MM.1S (cell line): ENCODE data around the gene CEL.
"Not testable (repeated sequence)": the region's sequence is repeated elsewhere in the genome, so short reads cannot be mapped to it uniquely, and the experiment has no call there.

ENCODE experiments used
- DNase-seq: peaks from one replicate; pipeline ENCODE4 v3.0.0-alpha.2; 2015
- H2AFZ ChIP-seq: fragments of 300-600 bp; sonication (generic); 2 replicates; pipeline ENCODE4 v1.6.0; 2016; ENCODE audit warnings: antibody characterized with exemption, low read length
- H3F3A ChIP-seq: fragments of 300-600 bp; sonication (generic); 2 replicates; pipeline ENCODE4 v1.6.1; 2016; ENCODE audit warnings: mild to moderate bottlenecking, antibody characterized with exemption, low read length, moderate library complexity, mixed read lengths; ENCODE audit not compliant: insufficient read depth
- H3K27ac ChIP-seq: fragments of 300-600 bp; sonication (generic); 2 replicates; pipeline ENCODE4 v1.5.1; 2016; ENCODE audit warnings: mild to moderate bottlenecking, low read length
- H3K27me3 ChIP-seq: fragments of 300-600 bp; sonication (generic); replicated peaks from 2 replicates; pipeline ENCODE4 v1.6.0; 2016; ENCODE audit warnings: low read length; ENCODE audit not compliant: insufficient read depth
- H3K36me3 ChIP-seq: fragments of 300-600 bp; sonication (generic); replicated peaks from 2 replicates; pipeline ENCODE4 v1.6.1; 2016; ENCODE audit warnings: mild to moderate bottlenecking, low read length, mixed read lengths; ENCODE audit not compliant: insufficient read depth
- H3K4me1 ChIP-seq: fragments of 300-600 bp; sonication (generic); 2 replicates; pipeline ENCODE4 v1.6.1; 2016; ENCODE audit warnings: low read length, mixed read lengths
- H3K4me2 ChIP-seq: fragments of 300-600 bp; sonication (generic); 2 replicates; pipeline ENCODE4 v1.6.0; 2016; ENCODE audit warnings: low read depth, low read length
- H3K4me3 ChIP-seq: fragments of 300-600 bp; sonication (generic); 2 replicates; pipeline ENCODE4 v1.5.1; 2016; ENCODE audit warnings: low read length, mixed read lengths
- H3K79me2 ChIP-seq: fragments of 300-600 bp; sonication (generic); 2 replicates; pipeline ENCODE4 v1.6.1; 2016; ENCODE audit warnings: mixed run types, low read length, mixed read lengths
- H3K9ac ChIP-seq: fragments of 300-600 bp; sonication (generic); 2 replicates; pipeline ENCODE4 v1.6.1; 2016; ENCODE audit warnings: low read length, mixed read lengths
- H3K9me2 ChIP-seq: fragments of 300-600 bp; sonication (generic); replicated peaks from 2 replicates; pipeline ENCODE4 v1.6.1; 2016; ENCODE audit warnings: mild to moderate bottlenecking, low read length, mixed read lengths; ENCODE audit not compliant: insufficient read depth
- H3K9me3 ChIP-seq: fragments of 300-600 bp; sonication (generic); replicated peaks from 2 replicates; pipeline ENCODE4 v1.6.1; 2016; ENCODE audit warnings: mild to moderate bottlenecking, low read length, mixed read lengths; ENCODE audit not compliant: insufficient read depth
- H4K20me1 ChIP-seq: fragments of 300-600 bp; sonication (generic); 2 replicates; pipeline ENCODE4 v1.6.1; 2016; ENCODE audit warnings: mild to moderate bottlenecking, low read length, moderate library complexity, mixed read lengths; ENCODE audit not compliant: insufficient read depth
- EZH2 ChIP-seq: fragments of 300-600 bp; sonication (generic); optimal IDR thresholded peaks from 2 replicates; pipeline ENCODE3; 2017; ENCODE audit warnings: low read depth, mild to moderate bottlenecking, antibody characterized with exemption, low read length, mixed read lengths
- EZH2phosphoT487 ChIP-seq: fragments of 300-600 bp; sonication (generic); IDR thresholded peaks from 2 replicates; pipeline ENCODE4 v1.6.1; 2018; ENCODE audit warnings: antibody characterized with exemption, low read length
- TF ChIP-seq, protein P1 (sequence below): fragments of 300-600 bp; sonication (generic); IDR thresholded peaks from 2 replicates; pipeline ENCODE4 v1.5.1; 2016; ENCODE audit warnings: antibody characterized with exemption, low read length, mixed read lengths

The CEL gene

GRCh38 chr9:133067813-133068212, 6.0 kb downstream of the CEL start:
- H3K27ac ChIP-seq, result no peak overlapping the region
- H3K9ac ChIP-seq, result no peak overlapping the region
- H3K27me3 ChIP-seq, result 0 out of 2 replicates have a peak, but pooled peaks cover 10% of the 10 kb centered on the region
- H3K4me2 ChIP-seq, result no peak overlapping the region
- no peaks in the 10 kb centered on the region for H3F3A ChIP-seq
- TF ChIP-seq EZH2 (no peak), EZH2phosphoT487 (no peak)
- TF ChIP-seq, protein P1, sequence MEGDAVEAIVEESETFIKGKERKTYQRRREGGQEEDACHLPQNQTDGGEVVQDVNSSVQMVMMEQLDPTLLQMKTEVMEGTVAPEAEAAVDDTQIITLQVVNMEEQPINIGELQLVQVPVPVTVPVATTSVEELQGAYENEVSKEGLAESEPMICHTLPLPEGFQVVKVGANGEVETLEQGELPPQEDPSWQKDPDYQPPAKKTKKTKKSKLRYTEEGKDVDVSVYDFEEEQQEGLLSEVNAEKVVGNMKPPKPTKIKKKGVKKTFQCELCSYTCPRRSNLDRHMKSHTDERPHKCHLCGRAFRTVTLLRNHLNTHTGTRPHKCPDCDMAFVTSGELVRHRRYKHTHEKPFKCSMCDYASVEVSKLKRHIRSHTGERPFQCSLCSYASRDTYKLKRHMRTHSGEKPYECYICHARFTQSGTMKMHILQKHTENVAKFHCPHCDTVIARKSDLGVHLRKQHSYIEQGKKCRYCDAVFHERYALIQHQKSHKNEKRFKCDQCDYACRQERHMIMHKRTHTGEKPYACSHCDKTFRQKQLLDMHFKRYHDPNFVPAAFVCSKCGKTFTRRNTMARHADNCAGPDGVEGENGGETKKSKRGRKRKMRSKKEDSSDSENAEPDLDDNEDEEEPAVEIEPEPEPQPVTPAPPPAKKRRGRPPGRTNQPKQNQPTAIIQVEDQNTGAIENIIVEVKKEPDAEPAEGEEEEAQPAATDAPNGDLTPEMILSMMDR, result no peak
- no peaks in the 10 kb centered on the region for H3K9me3 ChIP-seq
- no peaks in the 10 kb centered on the region for H3K4me1 ChIP-seq
- no peaks in the 10 kb centered on the region for H3K36me3 ChIP-seq
- H3K9me2 ChIP-seq, result no peaks in the 10 kb centered on the region
- DNase-seq, result no peak
- no peaks in the 10 kb centered on the region for H3K79me2 ChIP-seq
- H2AFZ ChIP-seq, result no peak overlapping the region
- no peaks in the 10 kb centered on the region for H4K20me1 ChIP-seq
- H3K4me3 ChIP-seq, result no peak overlapping the region

DNA sequence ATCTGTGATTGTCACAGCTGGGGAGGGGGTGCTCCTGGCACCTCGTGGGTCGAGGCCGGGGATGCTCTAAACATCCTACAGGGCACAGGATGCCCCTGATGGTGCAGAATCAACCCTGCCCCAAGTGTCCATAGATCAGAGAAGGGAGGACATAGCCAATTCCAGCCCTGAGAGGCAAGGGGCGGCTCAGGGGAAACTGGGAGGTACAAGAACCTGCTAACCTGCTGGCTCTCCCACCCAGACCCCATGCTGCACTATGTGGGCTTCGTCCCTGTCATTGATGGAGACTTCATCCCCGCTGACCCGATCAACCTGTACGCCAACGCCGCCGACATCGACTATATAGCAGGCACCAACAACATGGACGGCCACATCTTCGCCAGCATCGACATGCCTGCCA, 6.7 kb downstream of the CEL start:
- not testable (repeated sequence) for H3K27me3 ChIP-seq, H3K9ac ChIP-seq, H4K20me1 ChIP-seq, H3K9me3 ChIP-seq, H2AFZ ChIP-seq, H3K36me3 ChIP-seq, H3K4me3 ChIP-seq, H3F3A ChIP-seq, H3K9me2 ChIP-seq, H3K4me1 ChIP-seq, H3K4me2 ChIP-seq, H3K27ac ChIP-seq, DNase-seq, H3K79me2 ChIP-seq

DNA sequence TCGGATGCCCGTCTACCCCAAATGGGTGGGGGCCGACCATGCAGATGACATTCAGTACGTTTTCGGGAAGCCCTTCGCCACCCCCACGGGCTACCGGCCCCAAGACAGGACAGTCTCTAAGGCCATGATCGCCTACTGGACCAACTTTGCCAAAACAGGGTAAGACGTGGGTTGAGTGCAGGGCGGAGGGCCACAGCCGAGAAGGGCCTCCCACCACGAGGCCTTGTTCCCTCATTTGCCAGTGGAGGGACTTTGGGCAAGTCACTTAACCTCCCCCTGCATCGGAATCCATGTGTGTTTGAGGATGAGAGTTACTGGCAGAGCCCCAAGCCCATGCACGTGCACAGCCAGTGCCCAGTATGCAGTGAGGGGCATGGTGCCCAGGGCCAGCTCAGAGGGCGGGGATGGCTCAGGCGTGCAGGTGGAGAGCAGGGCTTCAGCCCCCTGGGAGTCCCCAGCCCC, 8.8 kb downstream of the CEL start:
- not testable (repeated sequence) for H3K4me2 ChIP-seq, H2AFZ ChIP-seq, DNase-seq, H3K4me3 ChIP-seq, H3K4me1 ChIP-seq, H3F3A ChIP-seq, H4K20me1 ChIP-seq, H3K9me3 ChIP-seq, H3K9ac ChIP-seq, H3K9me2 ChIP-seq, H3K36me3 ChIP-seq, H3K79me2 ChIP-seq, H3K27ac ChIP-seq
- H3K27me3 ChIP-seq, result peaks cover 22% of the 10 kb centered on the region; the same call in 1 of the 2 replicates

DNA sequence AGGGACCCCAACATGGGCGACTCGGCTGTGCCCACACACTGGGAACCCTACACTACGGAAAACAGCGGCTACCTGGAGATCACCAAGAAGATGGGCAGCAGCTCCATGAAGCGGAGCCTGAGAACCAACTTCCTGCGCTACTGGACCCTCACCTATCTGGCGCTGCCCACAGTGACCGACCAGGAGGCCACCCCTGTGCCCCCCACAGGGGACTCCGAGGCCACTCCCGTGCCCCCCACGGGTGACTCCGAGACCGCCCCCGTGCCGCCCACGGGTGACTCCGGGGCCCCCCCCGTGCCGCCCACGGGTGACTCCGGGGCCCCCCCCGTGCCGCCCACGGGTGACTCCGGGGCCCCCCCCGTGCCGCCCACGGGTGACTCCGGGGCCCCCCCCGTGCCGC, 9.2 kb downstream of the CEL start:
- H2AFZ ChIP-seq, H3K9me2 ChIP-seq, H3K79me2 ChIP-seq, H3K9me3 ChIP-seq, H3K4me2 ChIP-seq, H3F3A ChIP-seq, DNase-seq, H3K36me3 ChIP-seq, H4K20me1 ChIP-seq, H3K4me3 ChIP-seq, H3K27ac ChIP-seq, H3K4me1 ChIP-seq, H3K9ac ChIP-seq: not testable (repeated sequence)
- H3K27me3 ChIP-seq, result peaks cover 25% of the 10 kb centered on the region; the same call in 1 of the 2 replicates

DNA sequence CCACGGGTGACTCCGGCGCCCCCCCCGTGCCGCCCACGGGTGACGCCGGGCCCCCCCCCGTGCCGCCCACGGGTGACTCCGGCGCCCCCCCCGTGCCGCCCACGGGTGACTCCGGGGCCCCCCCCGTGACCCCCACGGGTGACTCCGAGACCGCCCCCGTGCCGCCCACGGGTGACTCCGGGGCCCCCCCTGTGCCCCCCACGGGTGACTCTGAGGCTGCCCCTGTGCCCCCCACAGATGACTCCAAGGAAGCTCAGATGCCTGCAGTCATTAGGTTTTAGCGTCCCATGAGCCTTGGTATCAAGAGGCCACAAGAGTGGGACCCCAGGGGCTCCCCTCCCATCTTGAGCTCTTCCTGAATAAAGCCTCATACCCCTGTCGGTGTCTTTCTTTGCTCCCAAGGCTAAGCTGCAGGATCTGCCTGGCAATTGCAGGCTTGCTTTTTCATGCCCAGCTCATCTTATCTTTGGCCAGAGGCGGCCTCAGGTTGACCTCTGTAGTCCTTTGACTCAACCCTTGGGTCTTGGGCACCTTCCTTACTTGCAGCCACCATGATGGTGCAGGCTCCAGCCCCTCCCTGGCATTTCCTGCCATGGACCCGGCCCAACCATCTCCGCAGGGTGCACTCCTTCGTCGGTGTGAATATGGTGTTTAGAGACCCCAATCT, 9.8 kb downstream of the CEL start:
- H3K27me3 ChIP-seq, result peaks cover 27% of the 10 kb centered on the region; the same call in 1 of the 2 replicates
- H3K4me1 ChIP-seq, result no peaks in the 10 kb centered on the region

DNA sequence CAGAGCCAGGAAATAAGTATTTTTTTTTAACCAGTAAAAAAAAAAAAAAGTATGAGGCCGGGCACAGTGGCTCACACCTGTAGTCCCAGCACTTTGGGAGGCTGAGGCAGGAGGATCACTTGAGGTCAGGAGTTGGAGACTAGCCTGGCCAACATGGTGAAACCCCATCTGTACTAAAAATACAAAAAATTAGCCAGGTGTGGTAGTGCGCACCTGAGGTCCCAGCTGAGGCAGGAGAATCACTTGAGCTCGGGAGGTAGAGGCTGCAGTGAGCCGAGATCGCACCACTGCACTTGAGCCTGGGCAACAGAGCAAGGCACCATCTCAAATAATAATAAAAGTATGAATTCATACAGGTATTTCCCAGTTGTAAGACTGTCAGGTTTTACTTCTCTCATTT, 10.4 kb downstream of the CEL start:
- not testable (repeated sequence) for H3K9me2 ChIP-seq, H3K36me3 ChIP-seq, H3K27ac ChIP-seq, H2AFZ ChIP-seq, H3F3A ChIP-seq, DNase-seq, H3K4me2 ChIP-seq, H3K79me2 ChIP-seq, H3K9ac ChIP-seq, H4K20me1 ChIP-seq, H3K4me1 ChIP-seq, H3K9me3 ChIP-seq, H3K4me3 ChIP-seq
- H3K27me3 ChIP-seq, result peaks cover 33% of the 10 kb centered on the region; the same call in 1 of the 2 replicates

More for the DNA sequence above, 9.8 kb downstream of the CEL start:
- Histone ChIP-seq H3K9ac (no peak overlapping the region), H4K20me1 (no peaks in the 10 kb centered on the region), H3K4me2 (no peak overlapping the region), H3K9me2 (no peaks in the 10 kb centered on the region), H3K79me2 (no peaks in the 10 kb centered on the region), H3K36me3 (no peaks in the 10 kb centered on the region), H3K4me3 (no peak overlapping the region), H3F3A (no peaks in the 10 kb centered on the region), H3K27ac (no peak overlapping the region), H3K9me3 (no peaks in the 10 kb centered on the region), H2AFZ (no peak overlapping the region)
- TF ChIP-seq, protein P1, result no peak
- no peak for TF ChIP-seq EZH2
- TF ChIP-seq EZH2phosphoT487, result no peak
- DNase-seq, result no peak
